SJSA1 (cell line): ENCODE measurements around the gene JADE2. TPM values are rescaled to one million over a fixed set of nuclear protein-coding genes. Genes with fewer than 3 reads are reported as not detected.

Source experiments
- DNase-seq, 2 experiments: peaks; one replicate each; pipeline ENCODE4 v3.0.0-alpha.2; 2015 to 2020; ENCODE audit warnings: low spot score in 2 of 2, low read depth in 1 of 2
- H3K27ac ChIP-seq: fragments of 250-450 bp; sonication (Bioruptor Pico); 2 replicates; pipeline ENCODE4 v1.5.1; 2020; ENCODE audit warnings: mild to moderate bottlenecking, moderate library complexity
- H3K27me3 ChIP-seq: fragments of 250-450 bp; sonication (Bioruptor Pico); replicated peaks from 2 replicates; pipeline ENCODE4 v1.5.1; 2020; ENCODE audit warnings: mild to moderate bottlenecking, moderate library complexity
- H3K36me3 ChIP-seq: fragments of 250-450 bp; sonication (Bioruptor Pico); 2 replicates; pipeline ENCODE4 v1.5.1; 2020; ENCODE audit warnings: mild to moderate bottlenecking
- H3K4me1 ChIP-seq: fragments of 250-450 bp; sonication (Bioruptor Pico); replicated peaks from 2 replicates; pipeline ENCODE4 v1.6.1; 2021; ENCODE audit warnings: mild to moderate bottlenecking
- H3K4me3 ChIP-seq: fragments of 250-450 bp; sonication (Bioruptor Pico); 2 replicates; pipeline ENCODE4 v1.5.1; 2020; ENCODE audit warnings: mild to moderate bottlenecking
- H3K9me3 ChIP-seq: fragments of 250-450 bp; sonication (Bioruptor Pico); replicated peaks from 2 replicates; pipeline ENCODE4 v1.5.1; 2020; ENCODE audit warnings: mild to moderate bottlenecking
- total RNA-seq: library from RNA; depleted of rRNA; stranded (reverse); fragments of >200 nt; shearing (Covaris generic); gene quantifications from 2 replicates; pipeline ENCODE4 v1.2.3, GENCODE V29; 2014

JADE2 gene
- total RNA-seq, 1 experiment from 2014 or later, result 14.6 TPM

- no peak overlapping the region for H3K27ac ChIP-seq
- H3K36me3 ChIP-seq, result no peaks in the 10 kb centered on the region
- H3K4me3 ChIP-seq, result no peak overlapping the region
These were observed 5.0 kb downstream of the JADE2 start for GRCh38 chr5:134530301-134531077.

DNA sequence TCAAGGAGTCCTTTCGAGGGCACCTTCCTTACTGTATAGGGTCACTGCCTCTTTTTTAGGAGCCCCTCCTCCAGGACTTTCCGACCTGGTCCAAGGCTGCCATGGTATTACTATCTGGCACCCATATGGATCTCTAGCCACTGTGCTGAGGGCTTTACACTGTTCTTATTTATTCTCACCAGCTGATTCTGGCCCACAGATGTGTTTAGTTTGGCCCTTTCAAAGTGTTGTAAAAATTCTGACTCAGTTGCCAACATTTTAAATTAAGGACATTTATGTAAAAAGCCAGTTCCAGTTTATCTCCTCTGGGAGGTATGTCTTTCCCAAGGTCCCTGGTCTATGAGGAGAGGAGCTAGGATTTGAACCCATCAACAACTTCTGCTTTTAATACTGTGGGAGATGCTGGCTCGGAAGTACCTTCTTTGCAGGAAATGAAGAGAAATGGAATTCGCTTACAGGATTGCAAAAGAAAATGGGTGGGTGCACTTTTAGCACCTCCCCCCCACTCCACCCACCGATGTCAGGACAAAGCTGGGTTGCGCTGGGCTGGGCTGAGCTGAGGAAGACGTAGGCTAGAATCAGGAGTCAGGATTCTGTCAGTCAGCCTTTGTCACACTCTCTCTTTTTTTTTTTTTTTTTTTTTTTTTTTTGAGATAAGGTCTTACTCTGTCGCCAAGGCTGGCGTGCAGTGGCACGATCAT, 7.8 kb downstream of the JADE2 start:
- Histone ChIP-seq H3K9me3 (no peaks in the 10 kb centered on the region), H3K36me3 (peaks cover 10% of the 10 kb centered on the region), H3K27ac (no peak overlapping the region), H3K27me3 (no peaks in the 10 kb centered on the region), H3K4me1 (peaks cover 3% of the 10 kb centered on the region), H3K4me3 (no peak overlapping the region)
- no peak for DNase-seq

More at GRCh38 chr5:134530301-134531077, 5.0 kb downstream of the JADE2 start:
- H3K9me3 ChIP-seq, result no peaks in the 10 kb centered on the region
- no peaks in the 10 kb centered on the region for H3K27me3 ChIP-seq
- H3K4me1 ChIP-seq, result peaks cover 13% of the 10 kb centered on the region
- no peak for DNase-seq

DNA sequence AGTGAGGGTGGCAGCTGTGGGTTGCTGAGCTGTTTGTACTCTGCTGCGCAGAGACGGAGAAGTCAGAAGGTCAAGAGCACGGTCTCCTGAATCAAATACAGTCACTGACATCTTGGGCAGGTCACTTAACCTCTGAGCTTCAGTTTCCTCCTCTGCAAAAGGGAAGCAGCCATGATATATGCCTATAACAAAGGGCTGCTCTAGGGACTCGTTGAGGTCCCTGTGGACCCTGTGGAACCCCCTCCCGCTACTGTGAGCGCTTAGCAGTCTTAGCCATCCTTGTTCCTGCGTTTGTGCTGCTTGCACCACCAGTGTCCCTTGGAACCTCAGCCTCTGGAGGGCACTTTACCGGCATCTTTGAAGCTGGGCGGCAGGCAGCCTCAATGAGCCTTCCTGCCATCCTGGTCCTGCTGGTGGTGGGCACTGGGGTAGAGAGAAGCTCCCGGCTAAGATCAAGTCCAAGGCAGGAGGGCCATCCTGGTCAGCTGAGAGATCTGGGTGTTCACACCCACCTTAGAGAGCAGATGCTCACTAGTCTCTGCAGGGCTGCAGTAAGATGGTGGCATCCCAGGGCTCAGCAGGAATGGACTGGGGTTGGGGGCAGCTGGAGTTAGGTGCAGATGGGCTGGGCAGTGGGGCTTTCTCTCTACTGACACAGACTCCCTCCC, 8.7 kb downstream of the JADE2 start:
- H3K36me3 ChIP-seq, result peaks cover 14% of the 10 kb centered on the region
- H3K27ac ChIP-seq, result no peak overlapping the region
- DNase-seq, result no peak
- H3K27me3 ChIP-seq, result no peaks in the 10 kb centered on the region
- no peaks in the 10 kb centered on the region for H3K9me3 ChIP-seq
- no peak overlapping the region for H3K4me3 ChIP-seq
- no peaks in the 10 kb centered on the region for H3K4me1 ChIP-seq

GRCh38 chr5:134534726-134535110, 9.2 kb downstream of the JADE2 start:
- peaks cover 20% of the 10 kb centered on the region for H3K36me3 ChIP-seq
- no peak overlapping the region for H3K4me3 ChIP-seq
- no peak overlapping the region for H3K27ac ChIP-seq
- H3K9me3 ChIP-seq, result no peaks in the 10 kb centered on the region
- no peaks in the 10 kb centered on the region for H3K4me1 ChIP-seq
- no peaks in the 10 kb centered on the region for H3K27me3 ChIP-seq
- DNase-seq, result no peak

- no peak overlapping the region for H3K4me3 ChIP-seq
- no peaks in the 10 kb centered on the region for H3K4me1 ChIP-seq
- H3K9me3 ChIP-seq, result no peaks in the 10 kb centered on the region
- no peak for DNase-seq
- H3K36me3 ChIP-seq, result peaks cover 37% of the 10 kb centered on the region
- H3K27ac ChIP-seq, result no peak overlapping the region
- no peaks in the 10 kb centered on the region for H3K27me3 ChIP-seq
These were observed 11.4 kb downstream of the JADE2 start for GRCh38 chr5:134536876-134537275.

- Histone ChIP-seq H3K27ac (no peak overlapping the region), H3K9me3 (no peaks in the 10 kb centered on the region), H3K36me3 (peaks cover 40% of the 10 kb centered on the region), H3K27me3 (no peaks in the 10 kb centered on the region), H3K4me1 (no peaks in the 10 kb centered on the region), H3K4me3 (no peak overlapping the region)
- DNase-seq, result no peak
These were observed 11.8 kb downstream of the JADE2 start for GRCh38 chr5:134537297-134537696.

DNA sequence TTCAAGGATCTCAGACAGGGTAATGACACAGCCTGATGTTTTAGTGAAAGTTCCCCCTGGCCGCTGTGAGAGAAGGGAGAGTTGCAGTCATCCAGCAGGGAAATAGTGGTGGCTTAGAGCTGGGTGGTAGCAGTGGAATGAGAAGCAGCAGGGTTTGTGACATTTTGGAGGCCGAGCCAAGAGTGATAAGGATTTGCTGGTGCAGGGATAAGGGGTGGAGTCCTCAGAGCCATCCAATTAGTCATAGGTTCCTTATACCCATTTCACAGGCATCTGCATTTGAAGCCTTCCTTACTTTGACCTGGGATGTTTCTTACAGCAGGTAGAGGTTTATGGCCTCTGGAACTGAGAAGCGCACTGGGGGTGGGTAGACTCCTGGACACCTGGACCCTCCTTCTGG, 12.8 kb downstream of the JADE2 start:
- no peaks in the 10 kb centered on the region for H3K27me3 ChIP-seq
- H3K27ac ChIP-seq, result no peak overlapping the region
- H3K9me3 ChIP-seq, result no peaks in the 10 kb centered on the region
- no peak for DNase-seq
- H3K4me3 ChIP-seq, result no peak overlapping the region
- no peaks in the 10 kb centered on the region for H3K4me1 ChIP-seq
- H3K36me3 ChIP-seq, result peaks cover 40% of the 10 kb centered on the region

GRCh38 chr5:134539732-134540131, 14.3 kb downstream of the JADE2 start:
- Histone ChIP-seq H3K27ac (no peak overlapping the region), H3K9me3 (no peaks in the 10 kb centered on the region), H3K27me3 (no peaks in the 10 kb centered on the region), H3K4me3 (no peak overlapping the region), H3K36me3 (peaks cover 50% of the 10 kb centered on the region), H3K4me1 (no peaks in the 10 kb centered on the region)
- DNase-seq, result no peak

- Histone ChIP-seq H3K4me3 (no peak overlapping the region), H3K36me3 (peaks cover 54% of the 10 kb centered on the region), H3K9me3 (no peaks in the 10 kb centered on the region), H3K27me3 (no peaks in the 10 kb centered on the region), H3K4me1 (no peaks in the 10 kb centered on the region), H3K27ac (no peak overlapping the region)
- no peak for DNase-seq
These were observed 15.6 kb downstream of the JADE2 start for GRCh38 chr5:134540747-134541733.

DNA sequence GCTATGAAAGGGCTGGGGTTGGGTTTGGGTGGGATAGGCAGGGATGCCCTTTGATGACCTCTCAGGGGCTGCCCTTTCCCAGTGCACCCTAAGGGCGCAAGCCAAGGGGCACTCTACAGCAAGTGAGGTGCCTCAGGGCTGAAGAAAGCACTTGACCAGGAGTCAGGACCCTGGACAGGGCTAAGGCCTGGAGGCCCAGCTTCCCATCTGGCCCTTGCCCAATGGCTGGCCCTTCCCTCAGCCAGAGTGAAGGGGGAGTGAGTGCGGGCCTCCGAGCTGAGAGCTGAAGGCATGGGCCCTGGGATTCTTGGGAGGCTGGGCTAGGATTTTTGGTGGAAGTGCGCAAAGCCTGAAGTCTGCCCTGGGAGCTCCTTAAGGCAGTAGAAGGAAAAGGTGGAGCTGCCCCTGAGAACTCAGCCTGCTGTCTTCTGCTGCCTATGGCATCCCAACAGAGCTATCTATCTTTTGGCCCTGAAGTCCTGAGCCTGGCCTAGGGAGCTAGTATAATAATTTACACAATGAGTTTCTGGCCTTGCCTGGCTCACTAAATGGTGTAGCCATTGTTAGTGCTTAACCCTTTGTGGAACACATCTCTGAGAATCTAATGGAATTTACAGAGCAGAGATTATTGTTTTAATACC, 16.4 kb downstream of the JADE2 start:
- H3K4me1 ChIP-seq, result no peaks in the 10 kb centered on the region
- no peak overlapping the region for H3K27ac ChIP-seq
- peak in 1 of 2 experiments; percentile 27 for DNase-seq
- no peaks in the 10 kb centered on the region for H3K27me3 ChIP-seq
- no peak overlapping the region for H3K4me3 ChIP-seq
- no peaks in the 10 kb centered on the region for H3K9me3 ChIP-seq
- peaks cover 55% of the 10 kb centered on the region for H3K36me3 ChIP-seq

GRCh38 chr5:134543820-134544614, 18.5 kb downstream of the JADE2 start:
- Histone ChIP-seq H3K36me3 (peaks cover 46% of the 10 kb centered on the region), H3K4me1 (no peaks in the 10 kb centered on the region)

GRCh38 chr5:134545070-134545868, 19.8 kb downstream of the JADE2 start:
- no peak for DNase-seq

More at GRCh38 chr5:134543820-134544614, 18.5 kb downstream of the JADE2 start:
- Histone ChIP-seq H3K27ac (no peak overlapping the region), H3K9me3 (no peaks in the 10 kb centered on the region), H3K4me3 (no peak overlapping the region), H3K27me3 (no peaks in the 10 kb centered on the region)
- no peak for DNase-seq

More at GRCh38 chr5:134545070-134545868, 19.8 kb downstream of the JADE2 start:
- Histone ChIP-seq H3K27ac (no peak overlapping the region), H3K27me3 (no peaks in the 10 kb centered on the region), H3K4me3 (no peak overlapping the region), H3K4me1 (peaks cover 7% of the 10 kb centered on the region), H3K9me3 (no peaks in the 10 kb centered on the region), H3K36me3 (peaks cover 39% of the 10 kb centered on the region)
